HCT116 (cell line): Measurements from ENCODE around the gene CCSAP.

Source experiments
- CEBPB ChIP-seq: IDR thresholded peaks from 2 replicates; pipeline ENCODE4 v1.6.1; 2012; ENCODE audit warnings: low read depth
- CTCF ChIP-seq, 3 experiments: fragments of 200-600 bp in 1 of 3; sonication (generic) in 1 of 3; IDR thresholded peaks in 2 of 3; conservative IDR thresholded peaks in 1 of 3; 2 replicates each; pipeline ENCODE4 v1.5.1; 2012 to 2017; ENCODE audit warnings: low read depth in 2 of 3, low read length in 2 of 3, antibody characterized with exemption in 1 of 3, borderline replicate concordance in 1 of 3, control low read depth in 1 of 3, mild to moderate bottlenecking in 1 of 3, mixed read lengths in 1 of 3, mixed run types in 1 of 3, moderate library complexity in 1 of 3; ENCODE audit not compliant: insufficient read depth in 1 of 3
- EZH2 ChIP-seq: fragments of 200-600 bp; sonication (generic); IDR thresholded peaks from 2 replicates; pipeline ENCODE4 v1.6.1; 2017; ENCODE audit warnings: antibody characterized with exemption, mixed run types
- EZH2phosphoT487 ChIP-seq: fragments of 200-600 bp; IDR thresholded peaks from 2 replicates; pipeline ENCODE4 v1.6.1; 2018; ENCODE audit warnings: antibody characterized with exemption, borderline replicate concordance
- POLR2A ChIP-seq: IDR thresholded peaks from 2 replicates; pipeline ENCODE4 v1.7.0; 2011; ENCODE audit warnings: borderline replicate concordance; ENCODE audit not compliant: insufficient read depth, insufficient read length; ENCODE audit errors: extremely low read depth
- POLR2AphosphoS5 ChIP-seq: IDR thresholded peaks from 2 replicates; pipeline ENCODE4 v1.6.1; 2011; ENCODE audit warnings: mild to moderate bottlenecking, low read depth, low read length, moderate library complexity
- SIN3A ChIP-seq: IDR thresholded peaks from 2 replicates; pipeline ENCODE4 v1.6.1; 2012; ENCODE audit warnings: low read depth
- SRF ChIP-seq: IDR thresholded peaks from 2 replicates; pipeline ENCODE4 v1.6.1; 2012; ENCODE audit warnings: low read depth
- ZNF274 ChIP-seq: fragments of 200-500 bp; sonication (Bioruptor generic); IDR thresholded peaks from 2 replicates; pipeline ENCODE4 v1.6.1; 2014; ENCODE audit warnings: mild to moderate bottlenecking, low read depth, low read length, inconsistent platforms

DNA sequence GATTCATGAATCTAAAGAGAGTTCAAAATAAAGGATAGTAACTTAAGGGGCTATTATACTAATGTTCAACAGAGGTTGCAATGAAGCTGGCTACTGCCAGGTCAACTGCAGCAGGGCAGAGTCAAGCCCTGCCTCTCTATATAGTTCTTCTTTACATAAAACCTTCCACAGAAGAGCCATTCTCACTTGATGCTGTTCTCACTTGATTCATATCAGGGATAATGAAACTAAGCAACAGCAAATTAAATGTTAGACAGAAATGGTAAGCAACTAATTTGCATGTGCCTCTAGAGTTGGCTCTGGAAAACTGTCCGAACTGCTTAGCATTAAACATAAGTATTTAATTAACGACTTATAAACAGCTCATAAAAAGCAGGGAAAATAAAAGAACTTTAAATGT is 17.4 kb downstream of the CCSAP start:
- TF ChIP-seq CTCF (IDR thresholded peaks at IDR 0.05 in 2 of 3, conservative IDR thresholded peaks at IDR 0.05 in 1 of 3; ENCODE audit: borderline replicate concordance in 1 of 3, insufficient read depth in 1 of 3, low read depth in 2 of 3, low read length in 2 of 3): no peak
- TF ChIP-seq EZH2: no peak
- TF ChIP-seq CEBPB: no peak
- no peak for TF ChIP-seq ZNF274
- no peak for TF ChIP-seq EZH2phosphoT487
- TF ChIP-seq SIN3A: no peak
- TF ChIP-seq SRF: no peak
- no peak for TF ChIP-seq POLR2A
- TF ChIP-seq POLR2AphosphoS5: no peak
